Thoracic aorta (tissue), 2 donors: Measurements from ENCODE around the gene ACTG1. TPM values are rescaled to one million over a fixed set of nuclear protein-coding genes. Genes with fewer than 3 reads are reported as not detected.
A peak's percentile ranks its signal among the peaks of the same experiment; 100 is the strongest.

ENCODE experiments used
- ATAC-seq: fragments of 150-250 bp; one replicate; pipeline ENCODE4 v1.8.0; 2017; ENCODE audit warnings: low read depth; ENCODE audit not compliant: insufficient number of reproducible peaks, low FRiP score
- DNase-seq: peaks from one replicate; pipeline ENCODE4 v3.0.0-alpha.2; 2020; ENCODE audit warnings: low spot score
- H3K27ac ChIP-seq, 2 donors: fragments of 200-600 bp; sonication (generic); 1 replicate in 1 of 2; 2 replicates in 1 of 2; pipeline ENCODE4 v1.5.1; 2016; ENCODE audit warnings: mild to moderate bottlenecking in 2 of 2, moderate library complexity in 2 of 2
- H3K27me3 ChIP-seq: fragments of 200-600 bp; sonication (generic); replicated peaks from 2 replicates; pipeline ENCODE4 v1.6.0; 2016; ENCODE audit warnings: mild to moderate bottlenecking; ENCODE audit not compliant: insufficient read depth
- H3K36me3 ChIP-seq: fragments of 200-600 bp; sonication (generic); one replicate; pipeline ENCODE4 v1.5.1; 2016
- H3K4me1 ChIP-seq, 2 donors: fragments of 200-600 bp; sonication (generic); 1 replicate in 1 of 2; 2 replicates in 1 of 2; pipeline versions ENCODE4 v1.5.1 to v1.6.0; 2016; ENCODE audit warnings: low read depth in 2 of 2, mild to moderate bottlenecking in 1 of 2; ENCODE audit not compliant: control insufficient read depth in 1 of 2
- H3K4me3 ChIP-seq: fragments of 200-600 bp; sonication (generic); 2 replicates; pipeline ENCODE4 v1.5.1; 2016; ENCODE audit warnings: mild to moderate bottlenecking
- H3K9me3 ChIP-seq: fragments of 200-600 bp; sonication (generic); 2 replicates; pipeline ENCODE4 v1.5.1; 2016
- total RNA-seq, 2 donors: library from RNA; depleted of rRNA; stranded (reverse); fragments of >200 nt; gene quantifications; one replicate each; pipeline versions ENCODE4 v1.1.0 to v1.2.3, GENCODE V29; 2016
- TF ChIP-seq, protein P1 (sequence below): fragments of 200-600 bp; sonication (generic); IDR thresholded peaks from one replicate; pipeline ENCODE4 v1.5.1; 2019; ENCODE audit warnings: antibody characterized with exemption

Gene ACTG1
- total RNA-seq, 2 donors from 2014 or later = 4,421 to 4,935 TPM

DNA sequence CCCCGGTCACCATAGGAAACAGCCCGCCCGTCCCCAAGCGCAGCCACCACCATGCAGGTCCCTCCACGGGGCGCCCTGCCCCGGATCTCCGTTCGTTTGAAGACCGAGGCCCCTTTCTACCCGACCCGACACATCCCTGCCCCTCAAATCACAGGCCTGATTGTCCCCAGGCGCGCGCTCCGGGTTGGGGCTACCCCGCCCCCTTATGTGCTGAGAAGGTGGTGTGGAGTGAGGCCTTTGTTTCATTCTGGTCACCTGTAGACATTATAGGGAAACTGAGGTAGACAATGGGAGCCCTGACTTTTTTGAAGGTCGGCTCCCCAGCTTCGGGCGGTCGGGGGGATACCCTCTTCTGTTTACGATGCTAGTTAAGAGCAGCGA lies 763 bp upstream of the ACTG1 start:
- TF ChIP-seq, protein P1, sequence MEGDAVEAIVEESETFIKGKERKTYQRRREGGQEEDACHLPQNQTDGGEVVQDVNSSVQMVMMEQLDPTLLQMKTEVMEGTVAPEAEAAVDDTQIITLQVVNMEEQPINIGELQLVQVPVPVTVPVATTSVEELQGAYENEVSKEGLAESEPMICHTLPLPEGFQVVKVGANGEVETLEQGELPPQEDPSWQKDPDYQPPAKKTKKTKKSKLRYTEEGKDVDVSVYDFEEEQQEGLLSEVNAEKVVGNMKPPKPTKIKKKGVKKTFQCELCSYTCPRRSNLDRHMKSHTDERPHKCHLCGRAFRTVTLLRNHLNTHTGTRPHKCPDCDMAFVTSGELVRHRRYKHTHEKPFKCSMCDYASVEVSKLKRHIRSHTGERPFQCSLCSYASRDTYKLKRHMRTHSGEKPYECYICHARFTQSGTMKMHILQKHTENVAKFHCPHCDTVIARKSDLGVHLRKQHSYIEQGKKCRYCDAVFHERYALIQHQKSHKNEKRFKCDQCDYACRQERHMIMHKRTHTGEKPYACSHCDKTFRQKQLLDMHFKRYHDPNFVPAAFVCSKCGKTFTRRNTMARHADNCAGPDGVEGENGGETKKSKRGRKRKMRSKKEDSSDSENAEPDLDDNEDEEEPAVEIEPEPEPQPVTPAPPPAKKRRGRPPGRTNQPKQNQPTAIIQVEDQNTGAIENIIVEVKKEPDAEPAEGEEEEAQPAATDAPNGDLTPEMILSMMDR = no peak
- Histone ChIP-seq H3K27ac (peak overlapping the region; percentile 99 to 100), H3K4me1 (peaks cover 26 to 30% of the 10 kb centered on the region in 2 donors), H3K36me3 (peaks cover 39% of the 10 kb centered on the region), H3K4me3 (peak overlapping the region; percentile 99), H3K9me3 (no peaks in the 10 kb centered on the region), H3K27me3 (no peaks in the 10 kb centered on the region)
- no peak for ATAC-seq
- no peak for DNase-seq

DNA sequence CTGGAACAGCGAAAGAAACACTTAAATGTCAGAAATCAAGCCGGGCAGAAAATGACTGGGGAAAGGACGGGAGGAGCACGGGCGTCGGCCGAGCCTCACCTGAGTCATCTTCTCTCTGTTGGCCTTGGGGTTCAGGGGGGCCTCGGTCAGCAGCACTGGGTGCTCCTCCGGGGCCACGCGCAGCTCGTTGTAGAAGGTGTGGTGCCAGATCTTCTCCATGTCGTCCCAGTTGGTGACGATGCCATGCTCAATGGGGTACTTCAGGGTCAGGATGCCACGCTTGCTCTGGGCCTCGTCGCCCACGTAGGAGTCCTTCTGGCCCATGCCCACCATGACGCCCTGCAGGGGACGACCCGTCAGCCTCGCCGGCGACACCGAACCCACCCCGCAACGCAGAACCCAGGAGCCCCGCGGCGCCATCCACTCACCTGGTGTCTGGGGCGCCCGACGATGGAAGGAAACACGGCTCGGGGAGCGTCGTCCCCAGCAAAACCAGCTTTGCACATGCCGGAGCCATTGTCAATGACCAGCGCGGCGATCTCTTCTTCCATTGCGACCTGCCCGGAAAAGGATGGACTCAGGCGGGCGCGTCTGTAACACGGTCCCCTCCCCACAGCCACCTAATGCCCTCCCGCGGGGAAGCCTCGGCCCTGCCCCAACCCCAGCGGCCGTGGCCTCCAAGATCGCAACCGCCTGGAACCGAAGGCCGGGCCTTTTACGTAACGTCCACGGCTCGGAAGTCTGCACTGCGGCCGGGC lies 616 bp downstream of the ACTG1 start:
- ATAC-seq (no peak), DNase-seq (no peak)

GRCh38 chr17:81511554-81511803 lies 1.1 kb downstream of the ACTG1 start:
- H3K4me1 ChIP-seq = peaks cover 10 to 11% of the 10 kb centered on the region in 2 donors

More for the DNA sequence above, 616 bp downstream of the ACTG1 start:
- Histone ChIP-seq H3K4me3 (peak overlapping the region; percentile 99), H3K4me1 (peaks cover 16% of the 10 kb centered on the region in 2 donors), H3K36me3 (peaks cover 39% of the 10 kb centered on the region), H3K9me3 (no peaks in the 10 kb centered on the region), H3K27ac (peak overlapping the region; percentile 90 to 93), H3K27me3 (no peaks in the 10 kb centered on the region)
- TF ChIP-seq, protein P1 = no peak

DNA sequence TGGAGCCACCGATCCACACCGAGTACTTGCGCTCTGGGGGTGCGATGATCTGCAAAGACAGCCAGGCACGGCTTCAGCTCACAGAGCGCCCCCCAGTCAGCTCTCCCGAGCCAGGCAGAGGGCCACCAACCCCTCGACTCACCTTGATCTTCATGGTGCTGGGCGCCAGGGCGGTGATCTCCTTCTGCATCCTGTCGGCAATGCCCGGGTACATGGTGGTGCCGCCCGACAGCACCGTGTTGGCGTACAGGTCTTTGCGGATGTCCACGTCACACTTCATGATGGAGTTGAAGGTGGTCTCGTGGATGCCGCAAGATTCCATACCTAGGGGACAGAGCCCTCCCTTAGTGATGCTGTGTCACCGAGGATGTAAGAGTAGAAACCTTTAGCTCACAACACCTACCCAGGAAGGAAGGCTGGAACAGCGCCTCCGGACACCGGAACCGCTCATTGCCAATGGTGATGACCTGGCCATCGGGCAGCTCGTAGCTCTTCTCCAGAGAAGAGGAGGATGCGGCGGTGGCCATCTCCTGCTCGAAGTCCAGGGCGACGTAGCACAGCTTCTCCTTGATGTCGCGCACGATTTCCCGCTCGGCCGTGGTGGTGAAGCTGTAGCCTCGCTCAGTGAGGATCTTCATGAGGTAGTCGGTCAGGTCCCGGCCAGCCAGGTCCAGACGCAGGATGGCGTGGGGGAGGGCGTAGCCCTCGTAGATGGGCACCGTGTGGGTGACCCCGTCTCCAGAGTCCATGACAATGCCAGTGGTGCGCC lies 1.6 kb downstream of the ACTG1 start:
- H3K27ac ChIP-seq = peak overlapping the region; percentile 90 to 93
- TF ChIP-seq, protein P1 = no peak
- ATAC-seq = no peak

More at GRCh38 chr17:81511554-81511803, 1.1 kb downstream of the ACTG1 start:
- no peak for DNase-seq
- H3K27me3 ChIP-seq = no peaks in the 10 kb centered on the region
- TF ChIP-seq, protein P1 = no peak
- H3K9me3 ChIP-seq = no peaks in the 10 kb centered on the region
- peaks cover 39% of the 10 kb centered on the region for H3K36me3 ChIP-seq
- peak overlapping the region; percentile 99 for H3K4me3 ChIP-seq
- peak overlapping the region; percentile 90 to 93 for H3K27ac ChIP-seq
- no peak for ATAC-seq

More for the DNA sequence above, 1.6 kb downstream of the ACTG1 start:
- Histone ChIP-seq H3K36me3 (peaks cover 39% of the 10 kb centered on the region), H3K4me3 (peak overlapping the region; percentile 99), H3K4me1 (peaks cover 5 to 6% of the 10 kb centered on the region in 2 donors), H3K9me3 (no peaks in the 10 kb centered on the region), H3K27me3 (no peaks in the 10 kb centered on the region)
- DNase-seq = no peak
